H9 (cell line): Measurements from ENCODE around the gene MND1. TPM values are rescaled to one million over a fixed set of nuclear protein-coding genes. Genes with fewer than 3 reads are reported as not detected.

ENCODE experiments used
- DNase-seq: peaks from one replicate; pipeline ENCODE4 v3.0.0-alpha.2; 2017
- H2AFZ ChIP-seq: one replicate; pipeline ENCODE4 v1.6.1; 2013; ENCODE audit warnings: mild to moderate bottlenecking, low read length, control low read depth, moderate library complexity
- H2AK5ac ChIP-seq: 2 replicates; pipeline ENCODE4 v1.6.1; 2013; ENCODE audit warnings: low read length, control low read depth, mixed read lengths; ENCODE audit not compliant: insufficient read length
- H2BK120ac ChIP-seq: one replicate; pipeline ENCODE4 v1.6.1; 2013; ENCODE audit warnings: low read depth, mild to moderate bottlenecking, low read length, control low read depth, inconsistent platforms; ENCODE audit not compliant: poor library complexity, severe bottlenecking
- H2BK12ac ChIP-seq: 2 replicates; pipeline ENCODE4 v1.6.1; 2013; ENCODE audit warnings: low read length, control low read depth, mixed read lengths, low read depth; ENCODE audit not compliant: insufficient read length
- H2BK15ac ChIP-seq: 2 replicates; pipeline ENCODE4 v1.6.1; 2013; ENCODE audit warnings: low read depth, low read length, control low read depth
- H2BK20ac ChIP-seq: one replicate; pipeline ENCODE4 v1.6.1; 2013; ENCODE audit warnings: low read depth, mild to moderate bottlenecking, low read length, control low read depth, inconsistent platforms; ENCODE audit not compliant: poor library complexity, severe bottlenecking
- H2BK5ac ChIP-seq: 2 replicates; pipeline ENCODE4 v1.6.1; 2013; ENCODE audit warnings: low read length, control low read depth, mixed read lengths; ENCODE audit not compliant: insufficient read length
- H3K14ac ChIP-seq: 2 replicates; pipeline ENCODE4 v1.6.1; 2013; ENCODE audit warnings: low read length, control low read depth; ENCODE audit not compliant: insufficient read depth
- H3K18ac ChIP-seq: 2 replicates; pipeline ENCODE4 v1.6.1; 2013; ENCODE audit warnings: low read depth, mild to moderate bottlenecking, mixed read lengths, low read length, control low read depth; ENCODE audit not compliant: insufficient read length
- H3K23ac ChIP-seq: 2 replicates; pipeline ENCODE4 v1.6.1; 2013; ENCODE audit warnings: low read length, control low read depth, mixed read lengths, low read depth; ENCODE audit not compliant: insufficient read length
- H3K23me2 ChIP-seq: 2 replicates; pipeline ENCODE4 v1.6.1; 2013; ENCODE audit warnings: low read depth, mild to moderate bottlenecking, mixed read lengths, low read length, control low read depth; ENCODE audit not compliant: insufficient read length, poor library complexity, severe bottlenecking
- H3K27ac ChIP-seq: 2 replicates; pipeline ENCODE4 v1.5.1; 2013; ENCODE audit warnings: low read length, control low read depth, mixed read lengths, low read depth; ENCODE audit not compliant: insufficient read length
- H3K27me3 ChIP-seq: 2 replicates; pipeline ENCODE4 v1.6.1; 2013; ENCODE audit warnings: low read length, control low read depth, inconsistent platforms; ENCODE audit not compliant: insufficient read depth
- H3K4ac ChIP-seq: 2 replicates; pipeline ENCODE4 v1.6.1; 2013; ENCODE audit warnings: low read depth, mild to moderate bottlenecking, control low read depth, inconsistent platforms, low read length, moderate library complexity
- H3K4me1 ChIP-seq: 2 replicates; pipeline ENCODE4 v1.6.1; 2013; ENCODE audit warnings: low read length, control low read depth, inconsistent platforms; ENCODE audit not compliant: insufficient read depth
- H3K4me2 ChIP-seq: 2 replicates; pipeline ENCODE4 v1.6.1; 2013; ENCODE audit warnings: low read length, control low read depth, mixed read lengths; ENCODE audit not compliant: insufficient read length, insufficient read depth
- H3K56ac ChIP-seq: 2 replicates; pipeline ENCODE4 v1.6.1; 2013; ENCODE audit warnings: low read depth, mild to moderate bottlenecking, mixed read lengths, low read length, control low read depth; ENCODE audit not compliant: insufficient read length
- H3K79me1 ChIP-seq: 2 replicates; pipeline ENCODE4 v1.6.1; 2013; ENCODE audit warnings: low read depth, mild to moderate bottlenecking, moderate library complexity, low read length, control low read depth, inconsistent platforms; ENCODE audit not compliant: insufficient read depth, poor library complexity, severe bottlenecking
- H3K79me2 ChIP-seq: 2 replicates; pipeline ENCODE4 v1.6.1; 2013; ENCODE audit warnings: low read length, control low read depth, inconsistent platforms; ENCODE audit not compliant: insufficient read depth
- H3K9ac ChIP-seq: 2 replicates; pipeline ENCODE4 v1.6.1; 2013; ENCODE audit warnings: low read length, control low read depth, mixed read lengths; ENCODE audit not compliant: insufficient read length; ENCODE audit errors: extremely low read depth
- H3K9me3 ChIP-seq: one replicate; pipeline ENCODE4 v1.6.1; 2013; ENCODE audit warnings: low read depth, low read length, inconsistent platforms; ENCODE audit not compliant: control insufficient read depth
- H3T11ph ChIP-seq: one replicate; pipeline ENCODE4 v1.6.1; 2013; ENCODE audit warnings: mild to moderate bottlenecking, low read length, control low read depth, inconsistent platforms
- H4K20me1 ChIP-seq: one replicate; pipeline ENCODE4 v1.6.1; 2013; ENCODE audit not compliant: control insufficient read depth, insufficient read length, insufficient read depth
- H4K5ac ChIP-seq: 2 replicates; pipeline ENCODE4 v1.6.1; 2013; ENCODE audit warnings: low read depth, mild to moderate bottlenecking, mixed read lengths, low read length, control low read depth; ENCODE audit not compliant: insufficient read length
- H4K8ac ChIP-seq: replicated peaks from 2 replicates; pipeline ENCODE4 v1.6.1; 2013; ENCODE audit warnings: low read length, control low read depth, mixed read lengths, low read depth; ENCODE audit not compliant: insufficient read length
- H4K91ac ChIP-seq: 2 replicates; pipeline ENCODE4 v1.6.1; 2013; ENCODE audit warnings: low read depth, mild to moderate bottlenecking, moderate library complexity, mixed read lengths, low read length, control low read depth; ENCODE audit not compliant: insufficient read length
- H3K27ac Mint-ChIP-seq, 3 experiments: 2 replicates in 2 of 3; 3 replicates in 1 of 3; pipeline ENCODE4 v1.8.0; 2020 to 2021; ENCODE audit warnings: mixed read lengths in 3 of 3, mild to moderate bottlenecking in 1 of 3, moderate library complexity in 1 of 3
- H3K27me3 Mint-ChIP-seq: 2 replicates; pipeline ENCODE4 v1.8.0; 2021; ENCODE audit warnings: low read depth, mild to moderate bottlenecking, moderate library complexity, mixed read lengths
- H3K36me3 Mint-ChIP-seq, 3 experiments: 2 replicates in 2 of 3; 3 replicates in 1 of 3; pipeline ENCODE4 v1.8.0; 2020 to 2021; ENCODE audit warnings: low read depth in 3 of 3, mixed read lengths in 3 of 3; ENCODE audit not compliant: insufficient read depth in 1 of 3
- H3K4me1 Mint-ChIP-seq, 2 experiments: 2 replicates each; pipeline ENCODE4 v1.8.0; 2020; ENCODE audit warnings: mixed read lengths in 2 of 2
- H3K4me3 Mint-ChIP-seq, 2 experiments: 2 replicates in 1 of 2; 3 replicates in 1 of 2; pipeline ENCODE4 v1.8.0; 2020 to 2021; ENCODE audit warnings: mild to moderate bottlenecking in 2 of 2, mixed read lengths in 2 of 2, moderate library complexity in 1 of 2
- H3K9me3 Mint-ChIP-seq, 2 experiments: 2 replicates in 1 of 2; 3 replicates in 1 of 2; pipeline ENCODE4 v1.8.0; 2020; ENCODE audit warnings: mild to moderate bottlenecking in 2 of 2, mixed read lengths in 2 of 2, moderate library complexity in 1 of 2
- WGBS: extraction: QIAGEN DNeasy Blood & Tissue Kit; methylation state at CpG from one replicate; pipeline ENCODE4 v1.1.7; 2013; ENCODE audit warnings: missing lambda C conversion rate, low lambda C conversion rate, mixed read lengths; ENCODE audit not compliant: insufficient read length; ENCODE audit errors: extremely low coverage; 5-methylcytosine and 5-hydroxymethylcytosine counted together
- total RNA-seq: library from RNA; stranded (reverse); gene quantifications from 2 replicates; pipeline ENCODE4 v1.2.1, GENCODE V29; 2021
- TF ChIP-seq, protein P1 (sequence below): fragments of 200-600 bp; sonication (generic); conservative IDR thresholded peaks from 3 replicates; pipeline ENCODE4 v1.8.0; 2021; ENCODE audit warnings: antibody characterized with exemption, mild to moderate bottlenecking

The MND1 gene
- total RNA-seq, 1 experiment from 2014 or later = 21.0 TPM

DNA sequence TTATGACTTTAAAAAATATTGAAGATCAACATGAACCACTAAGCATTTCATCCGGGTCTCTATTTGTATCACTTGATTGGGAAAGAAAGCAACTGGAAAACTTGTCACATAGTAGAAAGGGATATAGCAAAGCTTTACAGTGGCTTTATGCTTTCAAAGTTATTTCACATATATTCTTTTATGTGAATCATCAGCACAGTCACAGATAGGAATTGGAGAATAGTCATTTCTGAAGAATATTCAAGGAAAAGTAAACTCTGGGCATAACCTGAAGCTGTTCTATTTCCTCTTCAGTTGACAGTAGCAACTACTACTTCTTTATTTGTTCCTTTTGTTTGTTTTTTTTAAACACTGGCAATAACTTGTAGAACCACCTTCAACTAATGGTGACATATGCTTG, 50.5 kb downstream of the MND1 start:
- H3K9me3 Mint-ChIP-seq = no peaks in the 10 kb centered on the region; a peak in 1 of 5 replicates
- H3K9ac ChIP-seq = no peak overlapping the region
- no peak overlapping the region for H3K4ac ChIP-seq
- no peak overlapping the region for H4K5ac ChIP-seq
- no peaks in the 10 kb centered on the region for H3K23me2 ChIP-seq
- H3K27me3 Mint-ChIP-seq = no peaks in the 10 kb centered on the region
- no peak overlapping the region for H2BK5ac ChIP-seq
- TF ChIP-seq, protein P1, sequence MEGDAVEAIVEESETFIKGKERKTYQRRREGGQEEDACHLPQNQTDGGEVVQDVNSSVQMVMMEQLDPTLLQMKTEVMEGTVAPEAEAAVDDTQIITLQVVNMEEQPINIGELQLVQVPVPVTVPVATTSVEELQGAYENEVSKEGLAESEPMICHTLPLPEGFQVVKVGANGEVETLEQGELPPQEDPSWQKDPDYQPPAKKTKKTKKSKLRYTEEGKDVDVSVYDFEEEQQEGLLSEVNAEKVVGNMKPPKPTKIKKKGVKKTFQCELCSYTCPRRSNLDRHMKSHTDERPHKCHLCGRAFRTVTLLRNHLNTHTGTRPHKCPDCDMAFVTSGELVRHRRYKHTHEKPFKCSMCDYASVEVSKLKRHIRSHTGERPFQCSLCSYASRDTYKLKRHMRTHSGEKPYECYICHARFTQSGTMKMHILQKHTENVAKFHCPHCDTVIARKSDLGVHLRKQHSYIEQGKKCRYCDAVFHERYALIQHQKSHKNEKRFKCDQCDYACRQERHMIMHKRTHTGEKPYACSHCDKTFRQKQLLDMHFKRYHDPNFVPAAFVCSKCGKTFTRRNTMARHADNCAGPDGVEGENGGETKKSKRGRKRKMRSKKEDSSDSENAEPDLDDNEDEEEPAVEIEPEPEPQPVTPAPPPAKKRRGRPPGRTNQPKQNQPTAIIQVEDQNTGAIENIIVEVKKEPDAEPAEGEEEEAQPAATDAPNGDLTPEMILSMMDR = no peak
- DNase-seq = no peak
- WGBS = no CpG with 5 or more reads among the region's 1 CpG
- no peak overlapping the region for H3K4me2 ChIP-seq
- no peaks in the 10 kb centered on the region for H3K27me3 ChIP-seq
- no peaks in the 10 kb centered on the region for H3K9me3 ChIP-seq
- H3K14ac ChIP-seq = no peak overlapping the region
- H3K79me1 ChIP-seq = no peaks in the 10 kb centered on the region
- H3K18ac ChIP-seq = no peak overlapping the region
- no peak overlapping the region for H3K23ac ChIP-seq
- H3K27ac Mint-ChIP-seq = no peak overlapping the region
- no peaks in the 10 kb centered on the region for H4K20me1 ChIP-seq
- H3K4me1 ChIP-seq = no peaks in the 10 kb centered on the region
- H2BK15ac ChIP-seq = no peak overlapping the region
- peaks cover 9 to 13% (median 12%) of the 10 kb centered on the region in 3 experiments; a peak in 6 of 7 replicates for H3K36me3 Mint-ChIP-seq
- no peak overlapping the region for H4K8ac ChIP-seq
- H3K4me3 Mint-ChIP-seq = no peak overlapping the region
- no peak overlapping the region for H2AFZ ChIP-seq
- no peak overlapping the region for H2BK20ac ChIP-seq
- H3K79me2 ChIP-seq = no peaks in the 10 kb centered on the region
- H4K91ac ChIP-seq = no peak overlapping the region
- H2AK5ac ChIP-seq = no peak overlapping the region
- no peak overlapping the region for H3T11ph ChIP-seq
- no peak overlapping the region for H2BK12ac ChIP-seq
- no peak overlapping the region for H2BK120ac ChIP-seq
- H3K27ac ChIP-seq = no peak overlapping the region
- no peaks in the 10 kb centered on the region for H3K4me1 Mint-ChIP-seq
- no peak overlapping the region for H3K56ac ChIP-seq
